WTC11 (cell line): Measurements from ENCODE around the gene TM9SF3. TPM values are rescaled to one million over a fixed set of nuclear protein-coding genes. Genes with fewer than 3 reads are reported as not detected.

Experiments
- ATAC-seq: fragments of 200-7000 bp; cut with Tn5 transposase; 2 replicates; pipeline ENCODE4 v1.10.0; 2021; ENCODE audit warnings: mild to moderate bottlenecking, moderate library complexity
- CTCF ChIA-PET: fragments of 300-600 bp; sonication (Branson Sonifier 250); formaldehyde crosslinking; loops from one replicate; lab custom pipeline; 2021; ENCODE audit warnings: antibody characterized with exemption; lab: Charles Lee
- POLR2A ChIA-PET: fragments of 350-600 bp; sonication (Branson Sonifier 250); formaldehyde crosslinking; loops from one replicate; lab custom pipeline; 2021; ENCODE audit warnings: antibody characterized with exemption; lab: Charles Lee
- DNase-seq: peaks from one replicate; pipeline ENCODE4 v3.0.0; 2021; ENCODE audit warnings: low spot score
- H3K27ac Mint-ChIP-seq: 2 replicates; pipeline ENCODE4 v1.8.0; 2021; ENCODE audit warnings: mixed read lengths
- H3K27me3 Mint-ChIP-seq: 2 replicates; pipeline ENCODE4 v1.8.0; 2021; ENCODE audit warnings: low read depth, mild to moderate bottlenecking, moderate library complexity, mixed read lengths
- H3K36me3 Mint-ChIP-seq: 2 replicates; pipeline ENCODE4 v1.8.0; 2021; ENCODE audit warnings: mixed read lengths
- H3K4me1 Mint-ChIP-seq: 2 replicates; pipeline ENCODE4 v1.8.0; 2022; ENCODE audit warnings: mixed read lengths
- H3K4me3 Mint-ChIP-seq: 2 replicates; pipeline ENCODE4 v1.8.0; 2021; ENCODE audit warnings: mild to moderate bottlenecking, moderate library complexity, mixed read lengths
- H3K9me3 Mint-ChIP-seq: 2 replicates; pipeline ENCODE4 v1.8.0; 2021; ENCODE audit warnings: mixed read lengths
- ARID4B ChIP-seq: sonication (generic); formaldehyde crosslinking; IDR thresholded peaks from 2 replicates; pipeline ENCODE4 v1.8.0; 2023; ENCODE audit warnings: missing genetic modification reagents, mild to moderate bottlenecking, borderline replicate concordance
- ATF1 ChIP-seq: sonication (generic); formaldehyde crosslinking; IDR thresholded peaks from 2 replicates; pipeline ENCODE4 v1.8.1; 2023; ENCODE audit warnings: mild to moderate bottlenecking, moderate library complexity, missing genetic modification reagents
- ERG ChIP-seq: fragments of 250-450 bp; sonication (Bioruptor Pico); IDR thresholded peaks from 2 replicates; pipeline ENCODE4 v1.8.0; 2021; ENCODE audit warnings: mild to moderate bottlenecking
- GRHL2 ChIP-seq: fragments of 250-450 bp; sonication (Bioruptor Pico); IDR thresholded peaks from 2 replicates; pipeline ENCODE4 v1.8.0; 2022; ENCODE audit warnings: mild to moderate bottlenecking, moderate library complexity; ENCODE audit not compliant: insufficient replicate concordance, severe bottlenecking
- HMGXB4 ChIP-seq: sonication (generic); formaldehyde crosslinking; IDR thresholded peaks from 2 replicates; pipeline ENCODE4 v1.8.1; 2023; ENCODE audit warnings: mild to moderate bottlenecking, moderate library complexity, missing genetic modification reagents
- JAZF1 ChIP-seq: fragments of 250-450 bp; sonication (Bioruptor Pico); IDR thresholded peaks from 2 replicates; pipeline ENCODE4 v1.9.0; 2021; ENCODE audit warnings: moderate library complexity, mild to moderate bottlenecking, inconsistent platforms
- KAT7 ChIP-seq: sonication (generic); formaldehyde crosslinking; IDR thresholded peaks from 2 replicates; pipeline ENCODE4 v1.8.1; 2023; ENCODE audit warnings: missing genetic modification reagents, mild to moderate bottlenecking, borderline replicate concordance
- NFATC4 ChIP-seq: fragments of 250-450 bp; sonication (Bioruptor Pico); IDR thresholded peaks from 2 replicates; pipeline ENCODE4 v1.9.0; 2021; ENCODE audit warnings: mild to moderate bottlenecking
- PRRX2 ChIP-seq: fragments of 250-450 bp; sonication (Bioruptor Pico); IDR thresholded peaks from 2 replicates; pipeline ENCODE4 v1.8.0; 2021; ENCODE audit warnings: mild to moderate bottlenecking
- ZNF263 ChIP-seq: sonication (generic); formaldehyde crosslinking; IDR thresholded peaks from 2 replicates; pipeline ENCODE4 v1.8.1; 2022; ENCODE audit warnings: low read depth, mild to moderate bottlenecking, moderate library complexity, missing genetic modification reagents
- total RNA-seq: library from RNA; stranded (reverse); gene quantifications from 3 replicates; pipeline ENCODE4 v1.2.3, GENCODE V29; 2021
- TF ChIP-seq, protein P1 (sequence below): sonication (generic); formaldehyde crosslinking; IDR thresholded peaks from 2 replicates; pipeline ENCODE4 v1.8.0; 2022; ENCODE audit warnings: missing genetic modification reagents
- TF ChIP-seq, protein P2 (sequence below): sonication (generic); formaldehyde crosslinking; IDR thresholded peaks from 2 replicates; pipeline ENCODE4 v1.8.1; 2023; ENCODE audit warnings: mild to moderate bottlenecking, missing genetic modification reagents
- TF ChIP-seq, protein P3 (sequence below): fragments of 250-450 bp; sonication (Bioruptor Pico); IDR thresholded peaks from 2 replicates; pipeline ENCODE4 v1.9.0; 2021; ENCODE audit warnings: mild to moderate bottlenecking
- TF ChIP-seq, protein P4 (sequence below): sonication (generic); formaldehyde crosslinking; IDR thresholded peaks from 2 replicates; pipeline ENCODE4 v1.8.1; 2022; ENCODE audit warnings: low read depth, mild to moderate bottlenecking, moderate library complexity, missing genetic modification reagents, borderline replicate concordance
- TF ChIP-seq, protein P5 (sequence below): sonication (generic); formaldehyde crosslinking; IDR thresholded peaks from 2 replicates; pipeline ENCODE4 v1.8.1; 2022; ENCODE audit warnings: missing genetic modification reagents, borderline replicate concordance
- TF ChIP-seq, protein P6 (sequence below): sonication (generic); formaldehyde crosslinking; conservative IDR thresholded peaks from 2 replicates; pipeline ENCODE4 v1.8.1; 2022; ENCODE audit warnings: mild to moderate bottlenecking, missing genetic modification reagents

TM9SF3 gene
- total RNA-seq, 1 experiment from 2014 or later, result 116 TPM

GRCh38 chr10:96560489-96560888 is 26.3 kb downstream of the TM9SF3 start (continued):
- TF ChIP-seq ARID4B (CRISPR knock-in tag) (no peak), HMGXB4 (CRISPR knock-in tag) (no peak), JAZF1 (CRISPR knock-in tag) (no peak), GRHL2 (CRISPR knock-in tag) (no peak)
- TF ChIP-seq, protein P1, sequence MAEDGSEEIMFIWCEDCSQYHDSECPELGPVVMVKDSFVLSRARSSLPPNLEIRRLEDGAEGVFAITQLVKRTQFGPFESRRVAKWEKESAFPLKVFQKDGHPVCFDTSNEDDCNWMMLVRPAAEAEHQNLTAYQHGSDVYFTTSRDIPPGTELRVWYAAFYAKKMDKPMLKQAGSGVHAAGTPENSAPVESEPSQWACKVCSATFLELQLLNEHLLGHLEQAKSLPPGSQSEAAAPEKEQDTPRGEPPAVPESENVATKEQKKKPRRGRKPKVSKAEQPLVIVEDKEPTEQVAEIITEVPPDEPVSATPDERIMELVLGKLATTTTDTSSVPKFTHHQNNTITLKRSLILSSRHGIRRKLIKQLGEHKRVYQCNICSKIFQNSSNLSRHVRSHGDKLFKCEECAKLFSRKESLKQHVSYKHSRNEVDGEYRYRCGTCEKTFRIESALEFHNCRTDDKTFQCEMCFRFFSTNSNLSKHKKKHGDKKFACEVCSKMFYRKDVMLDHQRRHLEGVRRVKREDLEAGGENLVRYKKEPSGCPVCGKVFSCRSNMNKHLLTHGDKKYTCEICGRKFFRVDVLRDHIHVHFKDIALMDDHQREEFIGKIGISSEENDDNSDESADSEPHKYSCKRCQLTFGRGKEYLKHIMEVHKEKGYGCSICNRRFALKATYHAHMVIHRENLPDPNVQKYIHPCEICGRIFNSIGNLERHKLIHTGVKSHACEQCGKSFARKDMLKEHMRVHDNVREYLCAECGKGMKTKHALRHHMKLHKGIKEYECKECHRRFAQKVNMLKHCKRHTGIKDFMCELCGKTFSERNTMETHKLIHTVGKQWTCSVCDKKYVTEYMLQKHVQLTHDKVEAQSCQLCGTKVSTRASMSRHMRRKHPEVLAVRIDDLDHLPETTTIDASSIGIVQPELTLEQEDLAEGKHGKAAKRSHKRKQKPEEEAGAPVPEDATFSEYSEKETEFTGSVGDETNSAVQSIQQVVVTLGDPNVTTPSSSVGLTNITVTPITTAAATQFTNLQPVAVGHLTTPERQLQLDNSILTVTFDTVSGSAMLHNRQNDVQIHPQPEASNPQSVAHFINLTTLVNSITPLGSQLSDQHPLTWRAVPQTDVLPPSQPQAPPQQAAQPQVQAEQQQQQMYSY (CRISPR knock-in tag), result no peak

GRCh38 chr10:96556003-96556402 is 30.8 kb downstream of the TM9SF3 start:
- Mint-ChIP-seq H3K36me3 (peaks cover 25% of the 10 kb centered on the region), H3K27ac (no peak overlapping the region), H3K9me3 (no peaks in the 10 kb centered on the region), H3K27me3 (no peaks in the 10 kb centered on the region), H3K4me1 (no peaks in the 10 kb centered on the region), H3K4me3 (no peak overlapping the region)
- no peak for ATAC-seq
- CTCF ChIA-PET, result interaction anchor here (0.7 to 1.9 kb wide), 17 partner anchors 11 to 469 kb away, joined by 3 to 21 read pairs (median 4); partner anchors contain the start of gene TLL2
- POLR2A ChIA-PET, result no interaction called here
- DNase-seq, result no peak
- TF ChIP-seq, protein P2, sequence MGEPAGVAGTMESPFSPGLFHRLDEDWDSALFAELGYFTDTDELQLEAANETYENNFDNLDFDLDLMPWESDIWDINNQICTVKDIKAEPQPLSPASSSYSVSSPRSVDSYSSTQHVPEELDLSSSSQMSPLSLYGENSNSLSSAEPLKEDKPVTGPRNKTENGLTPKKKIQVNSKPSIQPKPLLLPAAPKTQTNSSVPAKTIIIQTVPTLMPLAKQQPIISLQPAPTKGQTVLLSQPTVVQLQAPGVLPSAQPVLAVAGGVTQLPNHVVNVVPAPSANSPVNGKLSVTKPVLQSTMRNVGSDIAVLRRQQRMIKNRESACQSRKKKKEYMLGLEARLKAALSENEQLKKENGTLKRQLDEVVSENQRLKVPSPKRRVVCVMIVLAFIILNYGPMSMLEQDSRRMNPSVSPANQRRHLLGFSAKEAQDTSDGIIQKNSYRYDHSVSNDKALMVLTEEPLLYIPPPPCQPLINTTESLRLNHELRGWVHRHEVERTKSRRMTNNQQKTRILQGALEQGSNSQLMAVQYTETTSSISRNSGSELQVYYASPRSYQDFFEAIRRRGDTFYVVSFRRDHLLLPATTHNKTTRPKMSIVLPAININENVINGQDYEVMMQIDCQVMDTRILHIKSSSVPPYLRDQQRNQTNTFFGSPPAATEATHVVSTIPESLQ, result no peak
- TF ChIP-seq ATF1 (CRISPR knock-in tag), result no peak
- TF ChIP-seq ERG (CRISPR knock-in tag), result no peak
- TF ChIP-seq ZNF263 (CRISPR knock-in tag), result no peak
- TF ChIP-seq, protein P3, sequence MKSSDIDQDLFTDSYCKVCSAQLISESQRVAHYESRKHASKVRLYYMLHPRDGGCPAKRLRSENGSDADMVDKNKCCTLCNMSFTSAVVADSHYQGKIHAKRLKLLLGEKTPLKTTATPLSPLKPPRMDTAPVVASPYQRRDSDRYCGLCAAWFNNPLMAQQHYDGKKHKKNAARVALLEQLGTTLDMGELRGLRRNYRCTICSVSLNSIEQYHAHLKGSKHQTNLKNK (CRISPR knock-in tag), result no peak
- TF ChIP-seq, protein P4, sequence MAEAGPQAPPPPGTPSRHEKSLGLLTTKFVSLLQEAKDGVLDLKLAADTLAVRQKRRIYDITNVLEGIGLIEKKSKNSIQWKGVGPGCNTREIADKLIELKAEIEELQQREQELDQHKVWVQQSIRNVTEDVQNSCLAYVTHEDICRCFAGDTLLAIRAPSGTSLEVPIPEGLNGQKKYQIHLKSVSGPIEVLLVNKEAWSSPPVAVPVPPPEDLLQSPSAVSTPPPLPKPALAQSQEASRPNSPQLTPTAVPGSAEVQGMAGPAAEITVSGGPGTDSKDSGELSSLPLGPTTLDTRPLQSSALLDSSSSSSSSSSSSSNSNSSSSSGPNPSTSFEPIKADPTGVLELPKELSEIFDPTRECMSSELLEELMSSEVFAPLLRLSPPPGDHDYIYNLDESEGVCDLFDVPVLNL (CRISPR knock-in tag), result no peak
- TF ChIP-seq KAT7 (CRISPR knock-in tag), result no peak
- TF ChIP-seq, protein P5, sequence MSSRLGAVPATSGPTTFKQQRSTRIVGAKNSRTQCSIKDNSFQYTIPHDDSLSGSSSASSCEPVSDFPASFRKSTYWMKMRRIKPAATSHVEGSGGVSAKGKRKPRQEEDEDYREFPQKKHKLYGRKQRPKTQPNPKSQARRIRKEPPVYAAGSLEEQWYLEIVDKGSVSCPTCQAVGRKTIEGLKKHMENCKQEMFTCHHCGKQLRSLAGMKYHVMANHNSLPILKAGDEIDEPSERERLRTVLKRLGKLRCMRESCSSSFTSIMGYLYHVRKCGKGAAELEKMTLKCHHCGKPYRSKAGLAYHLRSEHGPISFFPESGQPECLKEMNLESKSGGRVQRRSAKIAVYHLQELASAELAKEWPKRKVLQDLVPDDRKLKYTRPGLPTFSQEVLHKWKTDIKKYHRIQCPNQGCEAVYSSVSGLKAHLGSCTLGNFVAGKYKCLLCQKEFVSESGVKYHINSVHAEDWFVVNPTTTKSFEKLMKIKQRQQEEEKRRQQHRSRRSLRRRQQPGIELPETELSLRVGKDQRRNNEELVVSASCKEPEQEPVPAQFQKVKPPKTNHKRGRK, result no peak
- TF ChIP-seq, protein P6, sequence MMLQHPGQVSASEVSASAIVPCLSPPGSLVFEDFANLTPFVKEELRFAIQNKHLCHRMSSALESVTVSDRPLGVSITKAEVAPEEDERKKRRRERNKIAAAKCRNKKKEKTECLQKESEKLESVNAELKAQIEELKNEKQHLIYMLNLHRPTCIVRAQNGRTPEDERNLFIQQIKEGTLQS (CRISPR knock-in tag), result no peak
- TF ChIP-seq PRRX2 (CRISPR knock-in tag), result no peak
- no peak for TF ChIP-seq NFATC4
- TF ChIP-seq HMGXB4 (CRISPR knock-in tag), result no peak
